Right atrium auricular region (tissue), 2 donors: ENCODE data around the gene DUSP2. TPM values are rescaled to one million over a fixed set of nuclear protein-coding genes. Genes with fewer than 3 reads are reported as not detected.
A peak's percentile ranks its signal among the peaks of the same experiment; 100 is the strongest.

Source experiments
- DNase-seq: peaks from one replicate; pipeline ENCODE4 v3.0.0-alpha.2; 2019; ENCODE audit warnings: low spot score
- H3K27ac ChIP-seq, 2 donors: fragments of 200-600 bp; sonication (generic); 1 replicate in 1 of 2; 2 replicates in 1 of 2; pipeline ENCODE4 v1.5.1; 2016 to 2019
- H3K27me3 ChIP-seq, 2 donors: fragments of 200-600 bp; sonication (generic); one replicate each; pipeline versions ENCODE4 v1.5.1 to v1.6.0; 2017 to 2019
- H3K36me3 ChIP-seq: fragments of 200-600 bp; sonication (generic); one replicate; pipeline ENCODE4 v1.5.1; 2016
- H3K4me1 ChIP-seq, 2 donors: fragments of 200-600 bp; sonication (generic); one replicate each; pipeline versions ENCODE4 v1.5.1 to v1.6.0; 2017 to 2019
- H3K4me3 ChIP-seq, 2 donors: fragments of 200-600 bp; sonication (generic); 1 replicate in 1 of 2; 2 replicates in 1 of 2; pipeline ENCODE4 v1.5.1; 2017 to 2019; ENCODE audit warnings: mild to moderate bottlenecking in 1 of 2, moderate library complexity in 1 of 2
- H3K9me3 ChIP-seq, 2 donors: fragments of 200-600 bp; sonication (generic); one replicate each; pipeline ENCODE4 v1.5.1; 2019
- CTCF ChIP-seq, 2 donors: fragments of 200-600 bp; sonication (generic); IDR thresholded peaks; one replicate each; pipeline ENCODE4 v1.5.1; 2019; ENCODE audit warnings: antibody characterized with exemption in 2 of 2
- total RNA-seq, 2 donors: library from RNA; depleted of rRNA; stranded (reverse); fragments of >200 nt; gene quantifications; one replicate each; pipeline ENCODE4 v1.1.0, GENCODE V29; 2016

DUSP2 gene
- total RNA-seq, 2 donors from 2014 or later: 4.0 to 9.0 TPM

- H3K27ac ChIP-seq: no peak overlapping the region
- H3K9me3 ChIP-seq: no peaks in the 10 kb centered on the region
- no peak overlapping the region for H3K4me3 ChIP-seq
- no peaks in the 10 kb centered on the region for H3K36me3 ChIP-seq
- H3K4me1 ChIP-seq: peaks cover 0 to 37% of the 10 kb centered on the region in 2 donors
- TF ChIP-seq CTCF (IDR thresholded peaks at IDR 0.05): no peak
- H3K27me3 ChIP-seq: peaks cover 0 to 3% of the 10 kb centered on the region in 2 donors
- DNase-seq: no peak
These were observed 34.0 kb downstream of the DUSP2 start for GRCh38 chr2:96111257-96111640.

- Histone ChIP-seq H3K4me1 (peaks cover 0 to 32% of the 10 kb centered on the region in 2 donors), H3K36me3 (no peaks in the 10 kb centered on the region), H3K9me3 (peaks cover 0 to 1% of the 10 kb centered on the region in 2 donors), H3K4me3 (no peak overlapping the region), H3K27ac (no peak overlapping the region), H3K27me3 (no peaks in the 10 kb centered on the region)
- DNase-seq: no peak
- TF ChIP-seq CTCF (IDR thresholded peaks at IDR 0.05): no peak
These were observed 34.5 kb downstream of the DUSP2 start for GRCh38 chr2:96110621-96111256.

GRCh38 chr2:96109931-96110511 lies 35.2 kb downstream of the DUSP2 start:
- TF ChIP-seq CTCF (IDR thresholded peaks at IDR 0.05): no peak
- peak overlapping the region in 1 of 2 donors; percentile 65 for H3K27ac ChIP-seq
- H3K27me3 ChIP-seq: no peaks in the 10 kb centered on the region
- no peaks in the 10 kb centered on the region for H3K36me3 ChIP-seq
- H3K9me3 ChIP-seq: peaks cover 0 to 9% of the 10 kb centered on the region in 2 donors
- H3K4me3 ChIP-seq: no peak overlapping the region
- H3K4me1 ChIP-seq: peaks cover 0 to 30% of the 10 kb centered on the region in 2 donors
- DNase-seq: no peak

GRCh38 chr2:96109361-96109680 lies 35.9 kb downstream of the DUSP2 start:
- H3K27ac ChIP-seq: peak overlapping the region; percentile 46 to 65
- H3K27me3 ChIP-seq: no peaks in the 10 kb centered on the region
- no peak for DNase-seq
- H3K9me3 ChIP-seq: peaks cover 0 to 11% of the 10 kb centered on the region in 2 donors
- H3K4me1 ChIP-seq: peaks cover 0 to 35% of the 10 kb centered on the region in 2 donors
- no peak for TF ChIP-seq CTCF (IDR thresholded peaks at IDR 0.05)
- H3K36me3 ChIP-seq: no peaks in the 10 kb centered on the region
- peak overlapping the region in 1 of 2 donors; percentile 24 for H3K4me3 ChIP-seq

GRCh38 chr2:96108541-96109360 lies 36.5 kb downstream of the DUSP2 start:
- peaks cover 0 to 11% of the 10 kb centered on the region in 2 donors for H3K9me3 ChIP-seq
- no peak for DNase-seq
- peaks cover 0 to 41% of the 10 kb centered on the region in 2 donors for H3K4me1 ChIP-seq
- no peaks in the 10 kb centered on the region for H3K36me3 ChIP-seq
- H3K27me3 ChIP-seq: no peaks in the 10 kb centered on the region
- TF ChIP-seq CTCF (IDR thresholded peaks at IDR 0.05): no peak
- peak overlapping the region in 1 of 2 donors; percentile 24 for H3K4me3 ChIP-seq
- H3K27ac ChIP-seq: peak overlapping the region; percentile 46 to 65
